Osteoblast (primary cell): ENCODE results near the gene PHF21A. TPM values are rescaled to one million over a fixed set of nuclear protein-coding genes. Genes with fewer than 3 reads are reported as not detected.

Experiments
- DNase-seq: peaks from one replicate; pipeline ENCODE4 v3.0.0; 2011; ENCODE audit warnings: low spot score, mixed read lengths; ENCODE audit not compliant: insufficient read length; ENCODE audit errors: missing footprints
- H2AFZ ChIP-seq: 2 replicates; pipeline ENCODE4 v1.6.0; 2011; ENCODE audit warnings: mild to moderate bottlenecking, low read length
- H3K27ac ChIP-seq: 2 replicates; pipeline ENCODE4 v1.5.1; 2011; ENCODE audit warnings: mild to moderate bottlenecking, low read depth, low read length, moderate library complexity
- H3K27me3 ChIP-seq: 2 replicates; pipeline ENCODE4 v1.6.0; 2012; ENCODE audit warnings: mild to moderate bottlenecking, control low read depth, inconsistent platforms, low read length, moderate library complexity; ENCODE audit not compliant: insufficient read depth
- H3K36me3 ChIP-seq: 2 replicates; pipeline ENCODE4 v1.5.1; 2011; ENCODE audit warnings: mild to moderate bottlenecking, low read length, control low read depth, moderate library complexity; ENCODE audit not compliant: insufficient read depth
- H3K4me1 ChIP-seq: 2 replicates; pipeline ENCODE4 v1.5.1; 2011; ENCODE audit warnings: mild to moderate bottlenecking, low read length, control low read depth, moderate library complexity; ENCODE audit not compliant: insufficient read depth
- H3K4me2 ChIP-seq: 2 replicates; pipeline ENCODE4 v1.6.0; 2011; ENCODE audit warnings: mild to moderate bottlenecking, low read length; ENCODE audit not compliant: insufficient read depth
- H3K4me3 ChIP-seq: fragments of 200-600 bp; sonication (generic); 3 replicates; pipeline ENCODE4 v1.5.1; 2012; ENCODE audit warnings: mild to moderate bottlenecking, low read length, inconsistent platforms; ENCODE audit not compliant: insufficient read depth
- H3K79me2 ChIP-seq: 2 replicates; pipeline ENCODE4 v1.6.0; 2012; ENCODE audit warnings: mild to moderate bottlenecking, low read length, control low read depth, inconsistent platforms; ENCODE audit not compliant: insufficient read depth
- H3K9me3 ChIP-seq: 2 replicates; pipeline ENCODE4 v1.5.1; 2011; ENCODE audit warnings: low read depth, low read length, control low read depth
- H4K20me1 ChIP-seq: 2 replicates; pipeline ENCODE4 v1.6.0; 2012; ENCODE audit warnings: mild to moderate bottlenecking, low read length, control low read depth; ENCODE audit not compliant: insufficient read depth
- CTCF ChIP-seq: IDR thresholded peaks from 2 replicates; pipeline ENCODE4 v1.5.1; 2011; ENCODE audit warnings: mild to moderate bottlenecking, low read depth, low read length, moderate library complexity; ENCODE audit errors: extremely low read depth
- total RNA-seq: library from RNA; depleted of rRNA; stranded (reverse); fragments of >200 nt; gene quantifications from 2 replicates; pipeline ENCODE4 v1.2.3, GENCODE V29; 2012

PHF21A gene
- total RNA-seq, 1 donor, result 26.4 TPM

DNA sequence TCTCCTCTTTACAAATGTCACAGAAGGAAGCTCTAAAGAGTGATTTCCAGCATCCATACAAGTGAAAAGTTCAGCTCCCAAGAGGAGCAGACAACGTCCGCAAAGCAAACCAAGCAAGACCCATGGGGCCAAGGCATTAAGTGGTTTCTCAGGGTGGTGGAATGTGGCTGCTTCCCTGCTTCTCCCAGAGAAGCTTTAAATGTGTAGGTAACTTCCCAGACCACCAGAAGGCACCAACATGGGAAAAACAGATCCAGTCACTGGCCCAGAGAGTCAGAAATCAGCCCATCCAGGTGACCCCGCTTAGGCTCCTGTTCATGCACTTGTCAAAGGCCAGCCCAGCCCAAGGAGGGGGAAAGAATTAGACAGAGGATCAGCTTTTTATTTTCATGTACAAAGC lies 13.3 kb upstream of the PHF21A start:
- Histone ChIP-seq H3K9me3 (no peaks in the 10 kb centered on the region), H3K4me1 (no peaks in the 10 kb centered on the region), H3K4me2 (no peak overlapping the region), H3K27ac (no peak overlapping the region), H3K4me3 (no peak overlapping the region), H4K20me1 (no peaks in the 10 kb centered on the region), H3K36me3 (no peaks in the 10 kb centered on the region), H3K79me2 (no peaks in the 10 kb centered on the region), H3K27me3 (peaks cover 23% of the 10 kb centered on the region), H2AFZ (no peak overlapping the region)
- DNase-seq, result no peak
- no peak for TF ChIP-seq CTCF

- no peak overlapping the region for H3K4me3 ChIP-seq
- H3K4me2 ChIP-seq, result no peak overlapping the region
- H3K36me3 ChIP-seq, result no peaks in the 10 kb centered on the region
- H3K27me3 ChIP-seq, result peaks cover 23% of the 10 kb centered on the region
- H3K79me2 ChIP-seq, result no peaks in the 10 kb centered on the region
- no peaks in the 10 kb centered on the region for H4K20me1 ChIP-seq
- no peak for DNase-seq
- no peaks in the 10 kb centered on the region for H3K4me1 ChIP-seq
- TF ChIP-seq CTCF, result no peak
- H3K27ac ChIP-seq, result no peak overlapping the region
- no peaks in the 10 kb centered on the region for H3K9me3 ChIP-seq
- no peak overlapping the region for H2AFZ ChIP-seq
Measured at GRCh38 chr11:46134061-46134460, 12.8 kb upstream of the PHF21A start.

DNA sequence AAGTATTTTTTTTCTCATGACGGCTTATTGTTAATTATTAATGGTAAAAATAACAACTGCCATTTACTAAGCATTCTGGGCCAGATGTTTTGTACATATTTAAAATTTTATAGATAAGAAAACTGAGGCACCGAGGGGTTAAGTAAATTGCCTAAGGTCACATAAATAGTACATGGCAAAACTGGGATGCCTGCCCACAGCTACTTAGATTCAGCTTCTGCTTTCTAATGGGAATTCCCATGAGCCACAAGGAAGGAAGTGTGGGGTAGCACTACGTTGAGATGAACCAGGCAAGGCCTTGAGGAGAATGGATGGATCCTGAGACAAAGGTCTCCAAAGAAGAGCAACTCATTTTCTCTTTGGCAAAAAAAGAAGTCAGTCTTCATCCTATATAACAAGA lies 11.9 kb upstream of the PHF21A start:
- peaks cover 21% of the 10 kb centered on the region for H3K27me3 ChIP-seq
- no peak for TF ChIP-seq CTCF
- H3K79me2 ChIP-seq, result no peaks in the 10 kb centered on the region
- H3K4me3 ChIP-seq, result no peak overlapping the region
- H3K4me2 ChIP-seq, result no peak overlapping the region
- no peak overlapping the region for H2AFZ ChIP-seq
- no peak overlapping the region for H3K27ac ChIP-seq
- H3K9me3 ChIP-seq, result no peaks in the 10 kb centered on the region
- no peaks in the 10 kb centered on the region for H4K20me1 ChIP-seq
- no peaks in the 10 kb centered on the region for H3K4me1 ChIP-seq
- H3K36me3 ChIP-seq, result no peaks in the 10 kb centered on the region
- DNase-seq, result no peak

GRCh38 chr11:46130286-46130940 lies 9.2 kb upstream of the PHF21A start:
- peaks cover 8% of the 10 kb centered on the region for H3K27me3 ChIP-seq
- no peak overlapping the region for H3K27ac ChIP-seq
- no peak overlapping the region for H2AFZ ChIP-seq
- H3K9me3 ChIP-seq, result no peaks in the 10 kb centered on the region
- TF ChIP-seq CTCF, result no peak
- no peaks in the 10 kb centered on the region for H3K79me2 ChIP-seq
- no peaks in the 10 kb centered on the region for H3K4me1 ChIP-seq
- no peak for DNase-seq
- H4K20me1 ChIP-seq, result no peaks in the 10 kb centered on the region
- H3K36me3 ChIP-seq, result no peaks in the 10 kb centered on the region
- H3K4me2 ChIP-seq, result no peak overlapping the region
- no peak overlapping the region for H3K4me3 ChIP-seq
